HepG2 (cell line): ENCODE results near the gene ENHO. TPM values are rescaled to one million over a fixed set of nuclear protein-coding genes. Genes with fewer than 3 reads are reported as not detected.

Source experiments
- ETS1 ChIP-seq: sonication (generic); formaldehyde crosslinking; IDR thresholded peaks from 2 replicates; pipeline ENCODE4 v1.4.0; 2020; ENCODE audit warnings: missing genetic modification reagents
- IKZF4 ChIP-seq: sonication (generic); formaldehyde crosslinking; IDR thresholded peaks from 2 replicates; pipeline ENCODE4 v1.5.1; 2020; ENCODE audit warnings: borderline replicate concordance, mild to moderate bottlenecking, low read depth, missing genetic modification reagents; ENCODE audit errors: not compliant biosample characterization
- MLLT10 ChIP-seq: sonication (generic); formaldehyde crosslinking; IDR thresholded peaks from 2 replicates; pipeline ENCODE4 v1.4.0; 2020; ENCODE audit warnings: missing genetic modification reagents
- MLX ChIP-seq: IDR thresholded peaks from 2 replicates; pipeline ENCODE4 v1.6.1; 2016
- NAIF1 ChIP-seq: sonication (generic); formaldehyde crosslinking; IDR thresholded peaks from 2 replicates; pipeline ENCODE4 v1.5.0; 2020; ENCODE audit warnings: mild to moderate bottlenecking, missing genetic modification reagents, borderline replicate concordance
- NR3C1 ChIP-seq: sonication (generic); formaldehyde crosslinking; IDR thresholded peaks from 2 replicates; pipeline ENCODE4 v1.4.0; 2020; ENCODE audit warnings: missing genetic modification reagents
- PPARG ChIP-seq: conservative IDR thresholded peaks from 2 replicates; pipeline ENCODE4 v1.6.1; 2016; ENCODE audit warnings: missing biosample characterization, missing genetic modification reagents
- TEF ChIP-seq: sonication (generic); formaldehyde crosslinking; IDR thresholded peaks from 2 replicates; pipeline ENCODE4 v1.5.0; 2020; ENCODE audit warnings: missing genetic modification reagents
- ZFP36 ChIP-seq: fragments of 150-350 bp; IDR thresholded peaks from 2 replicates; pipeline ENCODE4 v1.6.1; 2018; ENCODE audit warnings: borderline replicate concordance, low read length, low read depth; ENCODE audit not compliant: partially characterized antibody
- ZNF121 ChIP-seq: sonication (generic); formaldehyde crosslinking; IDR thresholded peaks from 2 replicates; pipeline ENCODE4 v1.5.0; 2020; ENCODE audit warnings: mild to moderate bottlenecking, missing genetic modification reagents
- ZNF34 ChIP-seq: sonication (generic); formaldehyde crosslinking; IDR thresholded peaks from 2 replicates; pipeline ENCODE4 v1.4.0; 2020; ENCODE audit warnings: mild to moderate bottlenecking, missing genetic modification reagents, borderline replicate concordance
- ZNF563 ChIP-seq: sonication (generic); formaldehyde crosslinking; IDR thresholded peaks from 2 replicates; pipeline ENCODE4 v1.8.0; 2022; ENCODE audit warnings: mild to moderate bottlenecking, moderate library complexity, missing genetic modification reagents
- polyA plus RNA-seq, 8 experiments: library from polyadenylated mRNA; depleted of rRNA in 3 of 8; stranded (reverse) in 7 of 8; unstranded in 1 of 8; fragments of >200 nt; fragmentation: Illumina TruSeq in 4 of 8; extraction: Trizol in 4 of 8; gene quantifications; 2 replicates each; pipeline versions ENCODE4 v1.2.1 to v1.2.3, GENCODE V29; 2011 to 2016; ENCODE audit warnings: low read depth in 4 of 8, missing spikeins in 1 of 8, mixed read lengths in 1 of 8; ENCODE audit not compliant: insufficient read depth in 1 of 8
- total RNA-seq, 5 experiments: library from RNA; depleted of rRNA; stranded (reverse); fragments of >200 nt; fragmentation: Illumina TruSeq; extraction: Trizol; gene quantifications; 2 replicates each; pipeline ENCODE4 v1.2.3, GENCODE V29; 2016; ENCODE audit warnings: low read depth in 1 of 5
- TF ChIP-seq, protein P1 (sequence below): sonication (generic); formaldehyde crosslinking; IDR thresholded peaks from 2 replicates; pipeline ENCODE4 v1.4.0; 2020; ENCODE audit warnings: missing genetic modification reagents
- TF ChIP-seq, protein P2 (sequence below): sonication (generic); formaldehyde crosslinking; IDR thresholded peaks from 2 replicates; pipeline ENCODE4 v1.5.0; 2020; ENCODE audit warnings: missing genetic modification reagents, mild to moderate bottlenecking, borderline replicate concordance
- TF ChIP-seq, protein P3 (sequence below): sonication (generic); formaldehyde crosslinking; IDR thresholded peaks from 2 replicates; pipeline ENCODE4; 2020; ENCODE audit warnings: missing genetic modification reagents, mild to moderate bottlenecking, borderline replicate concordance
- TF ChIP-seq, protein P4 (sequence below): sonication (generic); formaldehyde crosslinking; IDR thresholded peaks from 2 replicates; pipeline ENCODE4 v1.5.1; 2020; ENCODE audit warnings: missing genetic modification reagents, mild to moderate bottlenecking, borderline replicate concordance

The ENHO gene
- total and polyA plus RNA-seq, 2 of the 13 experiments (the other 11 are each of a cell fraction or from before 2014, with no cell fraction given): 0.08 to 0.60 TPM

DNA sequence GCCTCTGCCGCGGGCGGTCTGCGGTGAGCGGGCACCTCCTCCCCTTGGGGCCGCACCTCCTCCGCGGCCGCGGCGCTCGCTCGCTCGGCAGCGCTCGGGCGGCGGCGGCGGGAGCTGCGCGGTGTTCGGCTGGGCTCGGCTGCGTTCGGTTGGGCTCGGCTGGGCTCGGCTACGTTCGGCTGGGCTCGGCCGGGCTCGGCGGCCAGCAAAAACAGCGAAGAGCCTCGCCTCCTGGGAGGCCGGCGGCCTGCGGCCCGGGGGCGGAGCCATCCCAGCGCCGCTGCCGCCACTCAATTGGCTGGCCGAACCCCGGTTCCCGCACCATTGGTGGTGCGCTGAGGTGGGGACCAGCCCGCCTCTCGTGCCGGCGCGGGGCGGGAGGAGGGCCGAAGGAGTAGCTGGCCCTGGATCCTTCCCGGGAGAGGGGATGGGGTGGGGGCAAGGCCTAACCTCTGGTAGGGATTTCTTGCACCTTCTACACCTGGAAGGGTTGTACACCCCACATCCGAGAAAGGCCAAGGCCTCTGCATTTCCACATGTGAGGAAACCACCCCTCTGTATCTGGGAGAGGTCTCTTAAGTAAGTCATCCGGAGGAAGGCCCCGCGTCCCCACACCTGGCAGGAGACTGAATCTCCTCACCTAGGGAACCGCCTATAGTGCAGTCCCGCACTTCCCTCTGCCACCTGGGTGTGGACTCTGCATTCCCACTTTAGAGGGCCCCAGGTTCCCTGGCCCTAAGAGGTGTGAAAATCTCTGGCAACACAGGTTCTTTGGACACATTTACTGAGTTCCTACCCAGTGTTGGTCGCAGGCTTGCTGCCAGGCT, at the start of gene ENHO (continued):
- TF ChIP-seq, protein P1, sequence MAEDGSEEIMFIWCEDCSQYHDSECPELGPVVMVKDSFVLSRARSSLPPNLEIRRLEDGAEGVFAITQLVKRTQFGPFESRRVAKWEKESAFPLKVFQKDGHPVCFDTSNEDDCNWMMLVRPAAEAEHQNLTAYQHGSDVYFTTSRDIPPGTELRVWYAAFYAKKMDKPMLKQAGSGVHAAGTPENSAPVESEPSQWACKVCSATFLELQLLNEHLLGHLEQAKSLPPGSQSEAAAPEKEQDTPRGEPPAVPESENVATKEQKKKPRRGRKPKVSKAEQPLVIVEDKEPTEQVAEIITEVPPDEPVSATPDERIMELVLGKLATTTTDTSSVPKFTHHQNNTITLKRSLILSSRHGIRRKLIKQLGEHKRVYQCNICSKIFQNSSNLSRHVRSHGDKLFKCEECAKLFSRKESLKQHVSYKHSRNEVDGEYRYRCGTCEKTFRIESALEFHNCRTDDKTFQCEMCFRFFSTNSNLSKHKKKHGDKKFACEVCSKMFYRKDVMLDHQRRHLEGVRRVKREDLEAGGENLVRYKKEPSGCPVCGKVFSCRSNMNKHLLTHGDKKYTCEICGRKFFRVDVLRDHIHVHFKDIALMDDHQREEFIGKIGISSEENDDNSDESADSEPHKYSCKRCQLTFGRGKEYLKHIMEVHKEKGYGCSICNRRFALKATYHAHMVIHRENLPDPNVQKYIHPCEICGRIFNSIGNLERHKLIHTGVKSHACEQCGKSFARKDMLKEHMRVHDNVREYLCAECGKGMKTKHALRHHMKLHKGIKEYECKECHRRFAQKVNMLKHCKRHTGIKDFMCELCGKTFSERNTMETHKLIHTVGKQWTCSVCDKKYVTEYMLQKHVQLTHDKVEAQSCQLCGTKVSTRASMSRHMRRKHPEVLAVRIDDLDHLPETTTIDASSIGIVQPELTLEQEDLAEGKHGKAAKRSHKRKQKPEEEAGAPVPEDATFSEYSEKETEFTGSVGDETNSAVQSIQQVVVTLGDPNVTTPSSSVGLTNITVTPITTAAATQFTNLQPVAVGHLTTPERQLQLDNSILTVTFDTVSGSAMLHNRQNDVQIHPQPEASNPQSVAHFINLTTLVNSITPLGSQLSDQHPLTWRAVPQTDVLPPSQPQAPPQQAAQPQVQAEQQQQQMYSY: no peak
- TF ChIP-seq MLLT10 (no peak), ZFP36 (no peak), NAIF1 (no peak), ZNF121 (CRISPR knock-in tag) (no peak), ZNF563 (peak; percentile 55; the same call in 1 of the 2 replicates), NR3C1 (CRISPR knock-in tag) (no peak), ETS1 (no peak), IKZF4 (CRISPR knock-in tag) (no peak), PPARG (CRISPR knock-in tag) (no peak), ZNF34 (0 out of 2 replicates have a peak, but pooled peaks have one; percentile 47), TEF (CRISPR knock-in tag) (no peak), MLX (CRISPR knock-in tag) (no peak)
- TF ChIP-seq, protein P2, sequence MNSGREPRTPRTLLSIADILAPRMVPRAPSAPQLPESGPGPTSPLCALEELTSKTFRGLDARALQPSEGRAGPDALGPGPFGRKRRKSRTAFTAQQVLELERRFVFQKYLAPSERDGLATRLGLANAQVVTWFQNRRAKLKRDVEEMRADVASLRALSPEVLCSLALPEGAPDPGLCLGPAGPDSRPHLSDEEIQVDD (CRISPR knock-in tag): no peak
- TF ChIP-seq, protein P3, sequence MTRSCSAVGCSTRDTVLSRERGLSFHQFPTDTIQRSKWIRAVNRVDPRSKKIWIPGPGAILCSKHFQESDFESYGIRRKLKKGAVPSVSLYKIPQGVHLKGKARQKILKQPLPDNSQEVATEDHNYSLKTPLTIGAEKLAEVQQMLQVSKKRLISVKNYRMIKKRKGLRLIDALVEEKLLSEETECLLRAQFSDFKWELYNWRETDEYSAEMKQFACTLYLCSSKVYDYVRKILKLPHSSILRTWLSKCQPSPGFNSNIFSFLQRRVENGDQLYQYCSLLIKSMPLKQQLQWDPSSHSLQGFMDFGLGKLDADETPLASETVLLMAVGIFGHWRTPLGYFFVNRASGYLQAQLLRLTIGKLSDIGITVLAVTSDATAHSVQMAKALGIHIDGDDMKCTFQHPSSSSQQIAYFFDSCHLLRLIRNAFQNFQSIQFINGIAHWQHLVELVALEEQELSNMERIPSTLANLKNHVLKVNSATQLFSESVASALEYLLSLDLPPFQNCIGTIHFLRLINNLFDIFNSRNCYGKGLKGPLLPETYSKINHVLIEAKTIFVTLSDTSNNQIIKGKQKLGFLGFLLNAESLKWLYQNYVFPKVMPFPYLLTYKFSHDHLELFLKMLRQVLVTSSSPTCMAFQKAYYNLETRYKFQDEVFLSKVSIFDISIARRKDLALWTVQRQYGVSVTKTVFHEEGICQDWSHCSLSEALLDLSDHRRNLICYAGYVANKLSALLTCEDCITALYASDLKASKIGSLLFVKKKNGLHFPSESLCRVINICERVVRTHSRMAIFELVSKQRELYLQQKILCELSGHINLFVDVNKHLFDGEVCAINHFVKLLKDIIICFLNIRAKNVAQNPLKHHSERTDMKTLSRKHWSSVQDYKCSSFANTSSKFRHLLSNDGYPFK (CRISPR knock-in tag): no peak
- TF ChIP-seq, protein P4, sequence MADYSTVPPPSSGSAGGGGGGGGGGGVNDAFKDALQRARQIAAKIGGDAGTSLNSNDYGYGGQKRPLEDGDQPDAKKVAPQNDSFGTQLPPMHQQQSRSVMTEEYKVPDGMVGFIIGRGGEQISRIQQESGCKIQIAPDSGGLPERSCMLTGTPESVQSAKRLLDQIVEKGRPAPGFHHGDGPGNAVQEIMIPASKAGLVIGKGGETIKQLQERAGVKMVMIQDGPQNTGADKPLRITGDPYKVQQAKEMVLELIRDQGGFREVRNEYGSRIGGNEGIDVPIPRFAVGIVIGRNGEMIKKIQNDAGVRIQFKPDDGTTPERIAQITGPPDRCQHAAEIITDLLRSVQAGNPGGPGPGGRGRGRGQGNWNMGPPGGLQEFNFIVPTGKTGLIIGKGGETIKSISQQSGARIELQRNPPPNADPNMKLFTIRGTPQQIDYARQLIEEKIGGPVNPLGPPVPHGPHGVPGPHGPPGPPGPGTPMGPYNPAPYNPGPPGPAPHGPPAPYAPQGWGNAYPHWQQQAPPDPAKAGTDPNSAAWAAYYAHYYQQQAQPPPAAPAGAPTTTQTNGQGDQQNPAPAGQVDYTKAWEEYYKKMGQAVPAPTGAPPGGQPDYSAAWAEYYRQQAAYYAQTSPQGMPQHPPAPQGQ: no peak
